ENCODE results near the gene IGLL5. TPM values are rescaled to one million over a fixed set of nuclear protein-coding genes. Genes with fewer than 3 reads are reported as not detected.

The IGLL5 gene
- total and polyA plus RNA-seq, 2 donors (not counting 3 experiments of a cell fraction or from before 2014, with no cell fraction given) = not detected

- no peak overlapping the region for H2AFZ ChIP-seq (ENCODE audit: low read depth, low read length)
- H3K27me3 ChIP-seq (ENCODE audit: control insufficient read depth in 2 of 2, insufficient read depth in 2 of 2, low read length in 2 of 2) = no peaks in the 10 kb centered on the region
- TF ChIP-seq MYC (IDR thresholded peaks at IDR 0.05; ENCODE audit: low read depth, low read length) (no peak), CTCF (IDR thresholded peaks at IDR 0.05; ENCODE audit: extremely low read depth in 1 of 2, insufficient read depth in 1 of 2, low read depth in 1 of 2, low read length in 2 of 2) (peak; percentile 42 to 75)
- intact Hi-C loops (cut with micrococcal nuclease) (loop anchor here (1.0 kb wide), 2 partner anchors 36 to 74 kb away; no protein-coding TSS in a partner anchor), dilution Hi-C loops (cut with MboI; ENCODE audit: extremely low pct_ligation_motif_present, low sequenced_read_pairs) (no loop called here)
- no peak overlapping the region for H3K27ac ChIP-seq (ENCODE audit: insufficient read depth, low read depth, low read length)
- H3K9ac ChIP-seq (replicated peaks; ENCODE audit: extremely low read depth, insufficient read depth, low read length) = no peak overlapping the region
- no peaks in the 10 kb centered on the region for H3K79me2 ChIP-seq (ENCODE audit: control insufficient read depth, insufficient read depth, low read length)
- no peak overlapping the region for H3K4me3 ChIP-seq (replicated peaks in 1 of 3; ENCODE audit: insufficient read depth in 1 of 3, low read depth in 1 of 3, low read length in 3 of 3)
- H3K9me1 ChIP-seq (replicated peaks; ENCODE audit: control insufficient read depth, extremely low read depth, insufficient read depth, low read length) = no peaks in the 10 kb centered on the region
- H3K4me2 ChIP-seq (ENCODE audit: insufficient read depth, low read length) = no peak overlapping the region
- no TSS peak for BruUV-seq (replicated peaks)
- no peaks in the 10 kb centered on the region for H3K9me3 ChIP-seq (replicated peaks; ENCODE audit: control insufficient read depth, insufficient read depth, low read length)
- no peaks in the 10 kb centered on the region for H3K36me3 ChIP-seq (ENCODE audit: control insufficient read depth in 2 of 2, extremely low read depth in 1 of 2, insufficient read depth in 2 of 2, low read length in 2 of 2)
- no peaks in the 10 kb centered on the region for H4K20me1 ChIP-seq (replicated peaks; ENCODE audit: control insufficient read depth, extremely low read depth, insufficient read depth, low read length)
- ChIA-PET POLR2A (no interaction called here), CTCF (interaction anchor here (0.6 to 4.8 kb wide), 41 partner anchors 8 to 462 kb away, joined by 3 to 75 read pairs (median 5); partner anchors contain the start of gene ZNF280B)
- DNase-seq (ENCODE audit: low read depth, low spot score) = peak; percentile 52
- peak; percentile 67 for FAIRE-seq
- H3K4me1 ChIP-seq (ENCODE audit: control insufficient read depth, extremely low read depth, insufficient read depth, low read length) = no peaks in the 10 kb centered on the region
These were observed 3.4 kb upstream of the IGLL5 start for GRCh38 chr22:22884010-22884887.

Data from endothelial cell of umbilical vein (primary cell).